HG03103 (cell line): ENCODE data around the gene SLC16A10.
"Not testable (repeated sequence)": the region's sequence is repeated elsewhere in the genome, so short reads cannot be mapped to it uniquely, and the experiment has no call there.

Experiments used
- ATAC-seq: cut with Tn5 transposase; IDR thresholded peaks from one replicate; pipeline ENCODE4 v1.9.1; 2021; ENCODE audit warnings: low read depth; ENCODE audit not compliant: unreplicated experiment

The SLC16A10 gene

GRCh38 chr6:111087106-111087835 is at the start of gene SLC16A10:
SLC16A10 (plus strand) TSS chr6:111087503; CDS start chr6:111087753, 250 bp downstream.
- ATAC-seq = peak; percentile 78

GRCh38 chr6:111038534-111039252 is 48.6 kb upstream of the SLC16A10 start:
- ATAC-seq = peak; percentile 70

- no peak for ATAC-seq
These were observed 45.4 kb upstream of the SLC16A10 start for GRCh38 chr6:111041917-111042316.

- no peak for ATAC-seq
These were observed 40.1 kb upstream of the SLC16A10 start for GRCh38 chr6:111047244-111047643.

GRCh38 chr6:111050261-111051023 is 36.9 kb upstream of the SLC16A10 start:
- no peak for ATAC-seq

- no peak for ATAC-seq
These were observed 35.1 kb upstream of the SLC16A10 start for GRCh38 chr6:111052171-111052570.

GRCh38 chr6:111057074-111057752 is 30.1 kb upstream of the SLC16A10 start:
- no peak for ATAC-seq

- no peak for ATAC-seq
These were observed 25.8 kb upstream of the SLC16A10 start for GRCh38 chr6:111061508-111061907.

GRCh38 chr6:111061985-111062384 is 25.3 kb upstream of the SLC16A10 start:
- not testable (repeated sequence) for ATAC-seq

- ATAC-seq = not testable (repeated sequence)
These were observed 24.4 kb upstream of the SLC16A10 start for GRCh38 chr6:111062860-111063259.

GRCh38 chr6:111068109-111068865 is 19.0 kb upstream of the SLC16A10 start:
- no peak for ATAC-seq

- ATAC-seq = no peak
These were observed 18.5 kb upstream of the SLC16A10 start for GRCh38 chr6:111068866-111069234.

- ATAC-seq = no peak
These were observed 17.8 kb upstream of the SLC16A10 start for GRCh38 chr6:111069382-111070104.

- ATAC-seq = no peak
These were observed 16.9 kb upstream of the SLC16A10 start for GRCh38 chr6:111070105-111071005.

GRCh38 chr6:111072801-111073360 is 14.4 kb upstream of the SLC16A10 start:
- no peak for ATAC-seq

GRCh38 chr6:111074311-111074710 is 13.0 kb upstream of the SLC16A10 start:
- ATAC-seq = no peak

GRCh38 chr6:111076024-111076695 is 11.1 kb upstream of the SLC16A10 start:
- no peak for ATAC-seq
